ENCODE measurements around the gene FAM200B. TPM values are rescaled to one million over a fixed set of nuclear protein-coding genes. Genes with fewer than 3 reads are reported as not detected.

The FAM200B gene
- total RNA-seq, 1 donor from 2014 or later, result 28.5 TPM

DNA sequence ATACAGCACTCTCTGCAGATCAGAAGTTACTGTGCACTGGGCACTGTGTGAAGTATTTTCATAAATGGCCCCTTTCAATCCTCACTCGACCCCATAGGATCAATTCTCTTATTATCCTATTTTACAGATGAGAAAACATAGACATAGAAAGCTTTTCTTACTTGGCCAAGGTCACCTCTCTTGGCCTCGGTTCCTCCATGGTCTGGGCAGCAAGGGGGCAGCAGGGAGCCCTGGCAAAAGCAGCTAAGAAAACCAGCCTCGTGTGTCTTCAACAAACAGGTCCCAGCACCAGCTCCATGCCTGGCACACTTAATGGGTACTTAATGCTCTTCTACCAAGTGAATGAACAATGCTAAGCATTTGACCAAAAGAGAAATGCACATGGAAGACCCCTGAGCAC, 55.6 kb downstream of the FAM200B start:
- TF ChIP-seq, protein P1, sequence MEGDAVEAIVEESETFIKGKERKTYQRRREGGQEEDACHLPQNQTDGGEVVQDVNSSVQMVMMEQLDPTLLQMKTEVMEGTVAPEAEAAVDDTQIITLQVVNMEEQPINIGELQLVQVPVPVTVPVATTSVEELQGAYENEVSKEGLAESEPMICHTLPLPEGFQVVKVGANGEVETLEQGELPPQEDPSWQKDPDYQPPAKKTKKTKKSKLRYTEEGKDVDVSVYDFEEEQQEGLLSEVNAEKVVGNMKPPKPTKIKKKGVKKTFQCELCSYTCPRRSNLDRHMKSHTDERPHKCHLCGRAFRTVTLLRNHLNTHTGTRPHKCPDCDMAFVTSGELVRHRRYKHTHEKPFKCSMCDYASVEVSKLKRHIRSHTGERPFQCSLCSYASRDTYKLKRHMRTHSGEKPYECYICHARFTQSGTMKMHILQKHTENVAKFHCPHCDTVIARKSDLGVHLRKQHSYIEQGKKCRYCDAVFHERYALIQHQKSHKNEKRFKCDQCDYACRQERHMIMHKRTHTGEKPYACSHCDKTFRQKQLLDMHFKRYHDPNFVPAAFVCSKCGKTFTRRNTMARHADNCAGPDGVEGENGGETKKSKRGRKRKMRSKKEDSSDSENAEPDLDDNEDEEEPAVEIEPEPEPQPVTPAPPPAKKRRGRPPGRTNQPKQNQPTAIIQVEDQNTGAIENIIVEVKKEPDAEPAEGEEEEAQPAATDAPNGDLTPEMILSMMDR (conservative IDR thresholded peaks at IDR 0.05; ENCODE audit: low read depth, low read length), result no peak
- DNase-seq (ENCODE audit: low read depth), result no peak
- H3K4me3 ChIP-seq (ENCODE audit: low read depth, low read length), result no peak overlapping the region

DNA sequence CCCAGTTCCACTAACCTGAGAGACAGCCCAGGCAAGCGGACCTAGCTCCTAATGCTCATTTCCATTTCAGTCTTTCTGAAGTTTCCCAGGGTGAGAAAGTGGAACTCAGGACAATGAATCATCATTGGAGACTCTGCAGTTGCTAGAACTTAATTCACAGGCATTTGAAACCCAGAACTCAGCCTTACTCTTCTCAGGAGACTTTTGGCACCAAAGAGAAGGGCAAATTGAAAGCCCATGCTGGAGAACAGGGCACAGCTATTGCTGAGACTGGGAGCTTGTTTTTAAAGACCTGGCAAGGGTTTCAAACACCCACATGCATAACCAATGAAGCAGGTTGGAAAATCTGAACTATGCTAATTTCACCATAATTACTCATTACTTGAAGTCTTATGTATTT, 57.2 kb downstream of the FAM200B start:
- DNase-seq (ENCODE audit: low read depth), result no peak
- TF ChIP-seq, protein P1 (conservative IDR thresholded peaks at IDR 0.05; ENCODE audit: low read depth, low read length), result no peak
- H3K4me3 ChIP-seq (ENCODE audit: low read depth, low read length), result no peak overlapping the region

Other genes starting within 250 kb of the FAM200B start
- 15.2 and 15.8 TPM in 2 replicates for gene CC2D2A, start 211.9 kb upstream of the FAM200B start, total RNA-seq
- gene FBXL5, start 26.5 kb upstream of the FAM200B start, total RNA-seq, result 64.1 and 117 TPM in 2 replicates
- gene BST1, start 21.2 kb downstream of the FAM200B start, total RNA-seq, result 13.0 and 21.7 TPM in 2 replicates
- not detected in 2 replicates for gene CD38, start 96.5 kb downstream of the FAM200B start, total RNA-seq

All from epithelial cell of proximal tubule (primary cell).